PFSK-1 (cell line): ENCODE results near the gene PCDHGA1.

Experiments used
- FOXP2 ChIP-seq: optimal IDR thresholded peaks from 2 replicates; pipeline ENCODE3; 2011; ENCODE audit warnings: borderline replicate concordance, control low read depth, inconsistent platforms; ENCODE audit not compliant: insufficient read depth; ENCODE audit errors: extremely low read length, extremely low read depth
- POLR2AphosphoS5 ChIP-seq: IDR thresholded peaks from 2 replicates; pipeline ENCODE4 v1.6.1; 2012; ENCODE audit warnings: low read depth, mild to moderate bottlenecking, control low read depth, low read length, moderate library complexity
- REST ChIP-seq, 2 experiments: IDR thresholded peaks; 2 replicates each; pipeline versions ENCODE4 v1.6.1 to v1.8.0; 2011 to 2012; ENCODE audit warnings: low read depth in 2 of 2, low read length in 2 of 2, control low read depth in 1 of 2, inconsistent platforms in 1 of 2, mild to moderate bottlenecking in 1 of 2, moderate library complexity in 1 of 2; ENCODE audit not compliant: insufficient read depth in 1 of 2
- SIN3A ChIP-seq: IDR thresholded peaks from 2 replicates; pipeline ENCODE4 v1.6.1; 2012; ENCODE audit warnings: mild to moderate bottlenecking, low read length, moderate library complexity, borderline replicate concordance; ENCODE audit not compliant: insufficient read depth
- TAF1 ChIP-seq: IDR thresholded peaks from 2 replicates; pipeline ENCODE4 v1.6.1; 2012; ENCODE audit warnings: low read length, control low read depth, borderline replicate concordance; ENCODE audit not compliant: insufficient read depth

Gene PCDHGA1

GRCh38 chr5:141319202-141319601 lies 11.1 kb upstream of the PCDHGA1 start:
- TF ChIP-seq SIN3A (no peak), FOXP2 (no peak), POLR2AphosphoS5 (no peak), REST (IDR thresholded peaks at IDR 0.05; ENCODE audit: insufficient read depth in 1 of 2, low read depth in 2 of 2, low read length in 2 of 2) (no peak), TAF1 (no peak)

- TF ChIP-seq FOXP2, result no peak
- no peak for TF ChIP-seq POLR2AphosphoS5
- TF ChIP-seq REST (IDR thresholded peaks at IDR 0.05; ENCODE audit: insufficient read depth in 1 of 2, low read depth in 2 of 2, low read length in 2 of 2), result no peak
- no peak for TF ChIP-seq SIN3A
- no peak for TF ChIP-seq TAF1
Observed at GRCh38 chr5:141319699-141320098, 10.6 kb upstream of the PCDHGA1 start.

- peak; percentile 90 for TF ChIP-seq FOXP2
- 0 out of 4 replicates have a peak, but pooled peaks of 1 of the 2 experiments have one; percentile 13 for TF ChIP-seq REST (IDR thresholded peaks at IDR 0.05; ENCODE audit: insufficient read depth in 1 of 2, low read depth in 2 of 2, low read length in 2 of 2)
- peak; percentile 97 for TF ChIP-seq POLR2AphosphoS5
- TF ChIP-seq SIN3A, result 0 out of 2 replicates have a peak, but pooled peaks have one; percentile 19
- TF ChIP-seq TAF1, result no peak
Observed at GRCh38 chr5:141320225-141321169, 9.8 kb upstream of the PCDHGA1 start, which contains the start of gene TAF7. Gene TAF7, minus strand, starts transcription at chr5:141320784. Its CDS starts 740 bp downstream, at chr5:141320044.

- TF ChIP-seq TAF1, result no peak
- TF ChIP-seq POLR2AphosphoS5, result no peak
- TF ChIP-seq REST (IDR thresholded peaks at IDR 0.05; ENCODE audit: insufficient read depth in 1 of 2, low read depth in 2 of 2, low read length in 2 of 2), result no peak
- TF ChIP-seq FOXP2, result no peak
- TF ChIP-seq SIN3A, result no peak
Observed at GRCh38 chr5:141322261-141322660, 8.1 kb upstream of the PCDHGA1 start.
